GM23248 (cell line): ENCODE data around the gene ATXN7L2. TPM values are rescaled to one million over a fixed set of nuclear protein-coding genes. Genes with fewer than 3 reads are reported as not detected.

ENCODE experiments used
- DNase-seq: peaks from one replicate; pipeline ENCODE4 v3.0.0-alpha.2; 2015
- H2AFZ ChIP-seq: fragments of 200-600 bp; sonication (generic); 2 replicates; pipeline ENCODE4 v1.6.1; 2016; ENCODE audit warnings: antibody characterized with exemption
- H3F3A ChIP-seq: fragments of 200-600 bp; sonication (generic); 2 replicates; pipeline ENCODE4 v1.6.1; 2016; ENCODE audit warnings: mild to moderate bottlenecking, antibody characterized with exemption, mixed run types; ENCODE audit not compliant: insufficient read depth
- H3K27ac ChIP-seq: fragments of 200-600 bp; sonication (generic); 2 replicates; pipeline ENCODE4 v1.5.1; 2016; ENCODE audit warnings: mild to moderate bottlenecking
- H3K27me3 ChIP-seq: fragments of 200-600 bp; sonication (generic); replicated peaks from 2 replicates; pipeline ENCODE4 v1.6.1; 2016; ENCODE audit warnings: mild to moderate bottlenecking; ENCODE audit not compliant: insufficient read depth
- H3K36me3 ChIP-seq: fragments of 200-600 bp; sonication (generic); 2 replicates; pipeline ENCODE4 v1.6.1; 2016; ENCODE audit warnings: low read depth, mild to moderate bottlenecking
- H3K4me1 ChIP-seq: fragments of 200-600 bp; sonication (generic); 2 replicates; pipeline ENCODE4 v1.6.1; 2016; ENCODE audit warnings: mild to moderate bottlenecking; ENCODE audit not compliant: insufficient read depth
- H3K4me2 ChIP-seq: fragments of 200-600 bp; sonication (generic); one replicate; pipeline ENCODE4 v1.6.1; 2016; ENCODE audit warnings: mild to moderate bottlenecking; ENCODE audit not compliant: unreplicated experiment
- H3K4me3 ChIP-seq: fragments of 200-600 bp; sonication (generic); 2 replicates; pipeline ENCODE4 v1.5.1; 2016; ENCODE audit warnings: mild to moderate bottlenecking
- H3K79me2 ChIP-seq: fragments of 200-600 bp; sonication (generic); 2 replicates; pipeline ENCODE4 v1.6.1; 2016; ENCODE audit warnings: mild to moderate bottlenecking; ENCODE audit not compliant: insufficient read depth
- H3K9ac ChIP-seq: fragments of 200-600 bp; sonication (generic); 2 replicates; pipeline ENCODE4 v1.6.1; 2016; ENCODE audit warnings: mild to moderate bottlenecking
- H3K9me2 ChIP-seq: fragments of 200-600 bp; sonication (generic); 2 replicates; pipeline ENCODE4 v1.6.1; 2016; ENCODE audit warnings: mixed run types, mild to moderate bottlenecking, moderate library complexity; ENCODE audit not compliant: insufficient read depth
- H3K9me3 ChIP-seq: fragments of 200-600 bp; sonication (generic); one replicate; pipeline ENCODE4 v1.6.1; 2017; ENCODE audit warnings: low read depth
- H4K20me1 ChIP-seq: fragments of 200-600 bp; sonication (generic); 2 replicates; pipeline ENCODE4 v1.6.0; 2016; ENCODE audit not compliant: insufficient read depth
- EZH2 ChIP-seq: fragments of 200-600 bp; sonication (generic); IDR thresholded peaks from 2 replicates; pipeline ENCODE4 v1.6.1; 2018; ENCODE audit warnings: antibody characterized with exemption, mild to moderate bottlenecking; ENCODE audit not compliant: insufficient read depth, poor library complexity, severe bottlenecking
- EZH2phosphoT487 ChIP-seq: fragments of 200-600 bp; sonication (generic); IDR thresholded peaks from 2 replicates; pipeline ENCODE4 v1.6.1; 2018; ENCODE audit warnings: antibody characterized with exemption, moderate library complexity, mild to moderate bottlenecking, low read depth; ENCODE audit not compliant: insufficient read depth
- WGBS, 2 experiments: methylation state at CpG; one replicate each; pipeline ENCODE4 v1.1.6; 2015 to 2017; ENCODE audit warnings: low lambda C conversion rate in 2 of 2, low coverage in 1 of 2; ENCODE audit errors: missing lambda C conversion rate in 2 of 2; 5-methylcytosine and 5-hydroxymethylcytosine counted together
- in situ Hi-C: fragments of 300-500 bp; cut with MboI; formaldehyde crosslinking; loops from 2 replicates; pipeline ENCODE4 v1.15.0; 2020
- polyA plus RNA-seq: library from polyadenylated mRNA; unstranded; fragments of >200 nt; fragmentation: Nextera tagmentation; extraction: Ambion mirVana; gene quantifications from 2 replicates; pipeline ENCODE4 v1.2.1, GENCODE V29; 2016
- total RNA-seq: library from RNA; depleted of rRNA; stranded (reverse); fragments of >200 nt; shearing (Covaris generic); gene quantifications from 2 replicates; pipeline ENCODE4 v1.2.3, GENCODE V29; 2014

The ATXN7L2 gene
- total and polyA plus RNA-seq, 2 experiments from 2014 or later = 2.1 to 3.3 TPM

- H3K27ac ChIP-seq = no peak overlapping the region
- H3K9me3 ChIP-seq = no peaks in the 10 kb centered on the region
- peaks cover 5% of the 10 kb centered on the region for H3K4me1 ChIP-seq
- peaks cover 23% of the 10 kb centered on the region for H3K79me2 ChIP-seq
- in situ Hi-C loops = loop anchor here (5.0 kb wide), 1 partner anchor 41 kb away; no protein-coding TSS in a partner anchor
- no peak for DNase-seq
- 96% methylated on average over 8 of the region's 8 CpGs for WGBS, 2 experiments
- H4K20me1 ChIP-seq = no peaks in the 10 kb centered on the region
- no peak overlapping the region for H3K4me2 ChIP-seq
- 0 out of 2 replicates have a peak, but pooled peaks cover 3% of the 10 kb centered on the region for H3K36me3 ChIP-seq
- H2AFZ ChIP-seq = no peak overlapping the region
- no peak overlapping the region for H3K9ac ChIP-seq
- H3K4me3 ChIP-seq = no peak overlapping the region
- no peaks in the 10 kb centered on the region for H3K27me3 ChIP-seq
- H3K9me2 ChIP-seq = no peaks in the 10 kb centered on the region
- TF ChIP-seq EZH2phosphoT487 = no peak
- TF ChIP-seq EZH2 = no peak
- no peaks in the 10 kb centered on the region for H3F3A ChIP-seq
These were observed 7.7 kb downstream of the ATXN7L2 start for GRCh38 chr1:109491372-109491771.

- Histone ChIP-seq H3K27me3 (no peaks in the 10 kb centered on the region), H3K36me3 (0 out of 2 replicates have a peak, but pooled peaks cover 5% of the 10 kb centered on the region), H3K9me2 (no peaks in the 10 kb centered on the region), H3K4me2 (no peak overlapping the region), H3K4me3 (no peak overlapping the region), H3F3A (no peaks in the 10 kb centered on the region), H3K9ac (no peak overlapping the region), H2AFZ (peak overlapping the region; percentile 91; the same call in 1 of the 2 replicates), H3K79me2 (peaks cover 25% of the 10 kb centered on the region), H3K9me3 (no peaks in the 10 kb centered on the region), H4K20me1 (no peaks in the 10 kb centered on the region), H3K27ac (no peak overlapping the region), H3K4me1 (peaks cover 5% of the 10 kb centered on the region)
- WGBS, 2 experiments = 19 to 20% methylated on average over 4 of the region's 4 CpGs
- TF ChIP-seq EZH2phosphoT487 (no peak), EZH2 (no peak)
- in situ Hi-C loops = loop anchor here (5.0 kb wide), 1 partner anchor 40 kb away; no protein-coding TSS in a partner anchor
- peak; percentile 32 for DNase-seq
These were observed 9.1 kb downstream of the ATXN7L2 start for GRCh38 chr1:109492779-109493178.

- 42 to 44% methylated on average over 4 of the region's 4 CpGs for WGBS, 2 experiments
- Histone ChIP-seq H3K9me2 (no peaks in the 10 kb centered on the region), H3K4me3 (peak overlapping the region; percentile 93; the same call in 1 of the 2 replicates), H3K4me2 (peak overlapping the region; percentile 71), H3F3A (no peaks in the 10 kb centered on the region), H3K27ac (no peak overlapping the region), H2AFZ (peak overlapping the region; percentile 91), H3K9me3 (no peaks in the 10 kb centered on the region), H3K36me3 (0 out of 2 replicates have a peak, but pooled peaks cover 5% of the 10 kb centered on the region), H3K27me3 (no peaks in the 10 kb centered on the region), H4K20me1 (no peaks in the 10 kb centered on the region), H3K4me1 (peaks cover 5% of the 10 kb centered on the region), H3K79me2 (peaks cover 29% of the 10 kb centered on the region), H3K9ac (peak overlapping the region; percentile 74)
- TF ChIP-seq EZH2phosphoT487 (no peak), EZH2 (no peak)
- in situ Hi-C loops = loop anchor here (5.0 kb wide), 1 partner anchor 39 kb away; no protein-coding TSS in a partner anchor
- DNase-seq = peak; percentile 28
These were observed 9.5 kb downstream of the ATXN7L2 start for GRCh38 chr1:109493227-109493626.

GRCh38 chr1:109493805-109494539 lies 10.3 kb downstream of the ATXN7L2 start, which contains the start of gene CYB561D1:
CYB561D1 (plus strand) TSS chr1:109494094; CDS start chr1:109494140, 46 bp downstream.
- WGBS, 2 experiments = 1% methylated on average over 29 to 37 of the region's 44 CpGs
- TF ChIP-seq EZH2 = no peak

More at GRCh38 chr1:109493805-109494539, 10.3 kb downstream of the ATXN7L2 start, which contains the start of gene CYB561D1:
- H2AFZ ChIP-seq = peak within 1 kb of the TSS; percentile 91
- H3K9me2 ChIP-seq = no peaks in the 10 kb centered on the region
- peak within 1 kb of the TSS; percentile 93 for H3K4me3 ChIP-seq
- peak within 1 kb of the TSS; percentile 74 for H3K9ac ChIP-seq
- no peaks in the 10 kb centered on the region for H3K27me3 ChIP-seq
- H3K36me3 ChIP-seq = 0 out of 2 replicates have a peak, but pooled peaks cover 5% of the 10 kb centered on the region
- H3K4me2 ChIP-seq = peak within 1 kb of the TSS; percentile 72
- peak; percentile 93 for DNase-seq
- in situ Hi-C loops = loop anchor here (5.0 kb wide), 1 partner anchor 38 kb away; no protein-coding TSS in a partner anchor
- H4K20me1 ChIP-seq = no peaks in the 10 kb centered on the region
- no peaks in the 10 kb centered on the region for H3K9me3 ChIP-seq
- H3K4me1 ChIP-seq = peaks cover 5% of the 10 kb centered on the region
- H3K27ac ChIP-seq = peak within 1 kb of the TSS; percentile 25; the same call in 1 of the 2 replicates
- H3K79me2 ChIP-seq = peaks cover 29% of the 10 kb centered on the region
- H3F3A ChIP-seq = no peaks in the 10 kb centered on the region
